HCT116 (cell line): ENCODE measurements around the gene RNU7-1.

Experiments used
- CEBPB ChIP-seq: IDR thresholded peaks from 2 replicates; pipeline ENCODE4 v1.6.1; 2012; ENCODE audit warnings: low read depth
- ELF1 ChIP-seq: IDR thresholded peaks from 2 replicates; pipeline ENCODE4 v1.6.1; 2012; ENCODE audit warnings: low read depth, borderline replicate concordance
- EZH2 ChIP-seq: fragments of 200-600 bp; sonication (generic); IDR thresholded peaks from 2 replicates; pipeline ENCODE4 v1.6.1; 2017; ENCODE audit warnings: antibody characterized with exemption, mixed run types
- FOSL1 ChIP-seq: IDR thresholded peaks from 2 replicates; pipeline ENCODE4 v1.6.1; 2012; ENCODE audit warnings: low read depth
- POLR2A ChIP-seq: IDR thresholded peaks from 2 replicates; pipeline ENCODE4 v1.7.0; 2011; ENCODE audit warnings: borderline replicate concordance; ENCODE audit not compliant: insufficient read depth, insufficient read length; ENCODE audit errors: extremely low read depth
- POLR2AphosphoS5 ChIP-seq: IDR thresholded peaks from 2 replicates; pipeline ENCODE4 v1.6.1; 2011; ENCODE audit warnings: mild to moderate bottlenecking, low read depth, low read length, moderate library complexity
- SRF ChIP-seq: IDR thresholded peaks from 2 replicates; pipeline ENCODE4 v1.6.1; 2012; ENCODE audit warnings: low read depth
- YY1 ChIP-seq: IDR thresholded peaks from 2 replicates; pipeline ENCODE4 v1.6.1; 2011; ENCODE audit warnings: low read length, low read depth, moderate library complexity, mild to moderate bottlenecking; ENCODE audit not compliant: insufficient replicate concordance; ENCODE audit errors: extremely low read depth
- ZFX ChIP-seq: fragments of 450-650 bp; IDR thresholded peaks from 2 replicates; pipeline ENCODE4 v1.6.1; 2017
- ZNF274 ChIP-seq: fragments of 200-500 bp; sonication (Bioruptor generic); IDR thresholded peaks from 2 replicates; pipeline ENCODE4 v1.6.1; 2014; ENCODE audit warnings: mild to moderate bottlenecking, low read depth, low read length, inconsistent platforms
- TF ChIP-seq, protein P1 (sequence below): IDR thresholded peaks from 2 replicates; pipeline ENCODE4 v1.6.1; 2012
- TF ChIP-seq, protein P2 (sequence below), 3 experiments: fragments of 200-600 bp in 1 of 3; sonication (generic) in 1 of 3; IDR thresholded peaks in 2 of 3; conservative IDR thresholded peaks in 1 of 3; 2 replicates each; pipeline ENCODE4 v1.5.1; 2012 to 2017; ENCODE audit warnings: low read depth in 2 of 3, low read length in 2 of 3, antibody characterized with exemption in 1 of 3, borderline replicate concordance in 1 of 3, control low read depth in 1 of 3, mild to moderate bottlenecking in 1 of 3, mixed read lengths in 1 of 3, mixed run types in 1 of 3, moderate library complexity in 1 of 3; ENCODE audit not compliant: insufficient read depth in 1 of 3
- TF ChIP-seq, protein P3 (sequence below): IDR thresholded peaks from 2 replicates; pipeline ENCODE4 v1.6.1; 2012
- TF ChIP-seq, protein P4 (sequence below): IDR thresholded peaks from 2 replicates; pipeline ENCODE4 v1.6.1; 2012; ENCODE audit warnings: low read depth

DNA sequence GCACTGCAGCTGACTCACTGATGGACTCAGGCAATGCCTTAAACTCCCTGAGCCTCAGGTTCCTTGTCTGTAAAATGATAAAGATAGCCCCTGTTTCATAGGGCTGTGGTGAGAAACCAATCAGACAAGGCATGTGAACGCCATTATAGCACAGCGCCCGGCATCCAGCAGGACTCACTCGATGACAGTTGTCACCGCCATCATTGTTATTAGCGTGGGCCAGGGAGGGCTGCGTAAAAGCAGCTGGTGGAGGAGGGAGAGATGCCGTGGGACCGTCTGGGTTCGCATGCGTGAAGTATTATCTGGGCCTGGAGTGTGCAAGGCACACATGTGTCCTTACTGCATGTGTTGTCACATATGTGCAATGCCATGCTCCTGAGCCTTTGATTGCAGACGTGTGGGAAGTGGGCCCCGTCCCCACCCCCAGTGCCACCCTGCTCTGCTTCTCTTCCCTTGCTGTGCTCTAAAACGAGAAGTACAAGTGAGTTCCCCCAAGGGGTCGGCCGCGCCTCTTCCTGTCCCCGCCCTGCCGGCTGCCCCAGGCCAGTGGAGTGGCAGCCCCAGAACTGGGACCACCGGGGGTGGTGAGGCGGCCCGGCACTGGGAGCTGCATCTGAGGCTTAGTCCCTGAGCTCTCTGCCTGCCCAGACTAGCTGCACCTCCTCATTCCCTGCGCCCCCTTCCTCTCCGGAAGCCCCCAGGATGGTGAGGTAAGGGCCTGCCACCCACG is 7.4 kb downstream of the RNU7-1 start, which contains the start of gene PTPN6:
- TF ChIP-seq SRF (no peak), POLR2A (no peak), EZH2 (no peak), POLR2AphosphoS5 (no peak), ELF1 (no peak), ZNF274 (no peak), CEBPB (no peak), ZFX (no peak), YY1 (no peak), FOSL1 (no peak)
- TF ChIP-seq, protein P1, sequence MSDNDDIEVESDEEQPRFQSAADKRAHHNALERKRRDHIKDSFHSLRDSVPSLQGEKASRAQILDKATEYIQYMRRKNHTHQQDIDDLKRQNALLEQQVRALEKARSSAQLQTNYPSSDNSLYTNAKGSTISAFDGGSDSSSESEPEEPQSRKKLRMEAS = no peak
- TF ChIP-seq, protein P2, sequence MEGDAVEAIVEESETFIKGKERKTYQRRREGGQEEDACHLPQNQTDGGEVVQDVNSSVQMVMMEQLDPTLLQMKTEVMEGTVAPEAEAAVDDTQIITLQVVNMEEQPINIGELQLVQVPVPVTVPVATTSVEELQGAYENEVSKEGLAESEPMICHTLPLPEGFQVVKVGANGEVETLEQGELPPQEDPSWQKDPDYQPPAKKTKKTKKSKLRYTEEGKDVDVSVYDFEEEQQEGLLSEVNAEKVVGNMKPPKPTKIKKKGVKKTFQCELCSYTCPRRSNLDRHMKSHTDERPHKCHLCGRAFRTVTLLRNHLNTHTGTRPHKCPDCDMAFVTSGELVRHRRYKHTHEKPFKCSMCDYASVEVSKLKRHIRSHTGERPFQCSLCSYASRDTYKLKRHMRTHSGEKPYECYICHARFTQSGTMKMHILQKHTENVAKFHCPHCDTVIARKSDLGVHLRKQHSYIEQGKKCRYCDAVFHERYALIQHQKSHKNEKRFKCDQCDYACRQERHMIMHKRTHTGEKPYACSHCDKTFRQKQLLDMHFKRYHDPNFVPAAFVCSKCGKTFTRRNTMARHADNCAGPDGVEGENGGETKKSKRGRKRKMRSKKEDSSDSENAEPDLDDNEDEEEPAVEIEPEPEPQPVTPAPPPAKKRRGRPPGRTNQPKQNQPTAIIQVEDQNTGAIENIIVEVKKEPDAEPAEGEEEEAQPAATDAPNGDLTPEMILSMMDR (IDR thresholded peaks at IDR 0.05 in 2 of 3, conservative IDR thresholded peaks at IDR 0.05 in 1 of 3; ENCODE audit: borderline replicate concordance in 1 of 3, insufficient read depth in 1 of 3, low read depth in 2 of 3, low read length in 2 of 3) = no peak
- TF ChIP-seq, protein P3, sequence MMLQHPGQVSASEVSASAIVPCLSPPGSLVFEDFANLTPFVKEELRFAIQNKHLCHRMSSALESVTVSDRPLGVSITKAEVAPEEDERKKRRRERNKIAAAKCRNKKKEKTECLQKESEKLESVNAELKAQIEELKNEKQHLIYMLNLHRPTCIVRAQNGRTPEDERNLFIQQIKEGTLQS = no peak
- TF ChIP-seq, protein P4, sequence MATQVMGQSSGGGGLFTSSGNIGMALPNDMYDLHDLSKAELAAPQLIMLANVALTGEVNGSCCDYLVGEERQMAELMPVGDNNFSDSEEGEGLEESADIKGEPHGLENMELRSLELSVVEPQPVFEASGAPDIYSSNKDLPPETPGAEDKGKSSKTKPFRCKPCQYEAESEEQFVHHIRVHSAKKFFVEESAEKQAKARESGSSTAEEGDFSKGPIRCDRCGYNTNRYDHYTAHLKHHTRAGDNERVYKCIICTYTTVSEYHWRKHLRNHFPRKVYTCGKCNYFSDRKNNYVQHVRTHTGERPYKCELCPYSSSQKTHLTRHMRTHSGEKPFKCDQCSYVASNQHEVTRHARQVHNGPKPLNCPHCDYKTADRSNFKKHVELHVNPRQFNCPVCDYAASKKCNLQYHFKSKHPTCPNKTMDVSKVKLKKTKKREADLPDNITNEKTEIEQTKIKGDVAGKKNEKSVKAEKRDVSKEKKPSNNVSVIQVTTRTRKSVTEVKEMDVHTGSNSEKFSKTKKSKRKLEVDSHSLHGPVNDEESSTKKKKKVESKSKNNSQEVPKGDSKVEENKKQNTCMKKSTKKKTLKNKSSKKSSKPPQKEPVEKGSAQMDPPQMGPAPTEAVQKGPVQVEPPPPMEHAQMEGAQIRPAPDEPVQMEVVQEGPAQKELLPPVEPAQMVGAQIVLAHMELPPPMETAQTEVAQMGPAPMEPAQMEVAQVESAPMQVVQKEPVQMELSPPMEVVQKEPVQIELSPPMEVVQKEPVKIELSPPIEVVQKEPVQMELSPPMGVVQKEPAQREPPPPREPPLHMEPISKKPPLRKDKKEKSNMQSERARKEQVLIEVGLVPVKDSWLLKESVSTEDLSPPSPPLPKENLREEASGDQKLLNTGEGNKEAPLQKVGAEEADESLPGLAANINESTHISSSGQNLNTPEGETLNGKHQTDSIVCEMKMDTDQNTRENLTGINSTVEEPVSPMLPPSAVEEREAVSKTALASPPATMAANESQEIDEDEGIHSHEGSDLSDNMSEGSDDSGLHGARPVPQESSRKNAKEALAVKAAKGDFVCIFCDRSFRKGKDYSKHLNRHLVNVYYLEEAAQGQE = no peak
